ENCODE results near the gene OR10C1. TPM values are rescaled to one million over a fixed set of nuclear protein-coding genes. Genes with fewer than 3 reads are reported as not detected.

Gene OR10C1
- total RNA-seq, 2 donors from 2014 or later: not detected

- Histone ChIP-seq H3K36me3 (no peaks in the 10 kb centered on the region), H3K27me3 (replicated peaks; ENCODE audit: insufficient read depth) (no peaks in the 10 kb centered on the region), H3K4me3 (no peak overlapping the region), H3K4me1 (ENCODE audit: control insufficient read depth in 1 of 2, low read depth in 2 of 2) (no peaks in the 10 kb centered on the region), H3K9me3 (no peaks in the 10 kb centered on the region), H3K27ac (no peak overlapping the region)
- no peak for TF ChIP-seq CTCF (IDR thresholded peaks at IDR 0.05)
- DNase-seq (ENCODE audit: low spot score) (no peak), ATAC-seq (ENCODE audit: insufficient number of reproducible peaks, low FRiP score, low read depth) (no peak)
Measured at GRCh38 chr6:29474996-29475395, 35.9 kb downstream of the OR10C1 start.

- H3K9me3 ChIP-seq: no peaks in the 10 kb centered on the region
- TF ChIP-seq CTCF (IDR thresholded peaks at IDR 0.05): no peak
- no peaks in the 10 kb centered on the region for H3K36me3 ChIP-seq
- ATAC-seq (ENCODE audit: insufficient number of reproducible peaks, low FRiP score, low read depth) (no peak), DNase-seq (ENCODE audit: low spot score) (no peak)
- H3K4me1 ChIP-seq (ENCODE audit: control insufficient read depth in 1 of 2, low read depth in 2 of 2): no peaks in the 10 kb centered on the region
- no peak overlapping the region for H3K27ac ChIP-seq
- no peaks in the 10 kb centered on the region for H3K27me3 ChIP-seq (replicated peaks; ENCODE audit: insufficient read depth)
- H3K4me3 ChIP-seq: no peak overlapping the region
Measured at GRCh38 chr6:29477923-29478450, 38.9 kb downstream of the OR10C1 start.

- Histone ChIP-seq H3K4me1 (ENCODE audit: control insufficient read depth in 1 of 2, low read depth in 2 of 2) (no peaks in the 10 kb centered on the region), H3K4me3 (no peak overlapping the region), H3K27ac (no peak overlapping the region), H3K9me3 (no peaks in the 10 kb centered on the region), H3K27me3 (replicated peaks; ENCODE audit: insufficient read depth) (no peaks in the 10 kb centered on the region), H3K36me3 (no peaks in the 10 kb centered on the region)
- DNase-seq (ENCODE audit: low spot score): no peak
- ATAC-seq (ENCODE audit: insufficient number of reproducible peaks, low FRiP score, low read depth): no peak
- no peak for TF ChIP-seq CTCF (IDR thresholded peaks at IDR 0.05)
Measured at GRCh38 chr6:29478740-29479139, 39.6 kb downstream of the OR10C1 start.

DNA sequence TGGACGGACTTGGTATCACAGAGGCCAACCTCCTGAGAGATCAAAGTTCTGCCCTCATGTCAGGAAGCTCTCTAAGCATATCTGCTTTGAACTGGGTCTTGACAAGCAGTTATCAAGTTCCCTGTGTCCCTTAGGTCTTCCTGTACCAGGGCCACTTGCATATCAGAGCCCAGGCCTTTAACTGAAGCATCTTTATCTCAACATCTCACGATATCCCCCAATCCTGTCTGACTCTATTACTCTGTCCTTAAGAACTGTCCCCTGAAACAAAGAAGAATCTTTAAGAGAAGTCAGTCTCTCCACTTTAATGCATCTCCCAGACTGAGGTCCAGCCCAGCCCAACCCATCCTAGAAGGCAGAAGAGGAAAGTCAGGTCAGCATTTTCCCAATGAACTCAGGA lies 40.5 kb downstream of the OR10C1 start:
- no peak for DNase-seq (ENCODE audit: low spot score)
- no peak for ATAC-seq (ENCODE audit: insufficient number of reproducible peaks, low FRiP score, low read depth)
- Histone ChIP-seq H3K27me3 (replicated peaks; ENCODE audit: insufficient read depth) (no peaks in the 10 kb centered on the region), H3K27ac (no peak overlapping the region), H3K4me1 (ENCODE audit: control insufficient read depth in 1 of 2, low read depth in 2 of 2) (no peaks in the 10 kb centered on the region), H3K9me3 (no peaks in the 10 kb centered on the region), H3K36me3 (no peaks in the 10 kb centered on the region), H3K4me3 (no peak overlapping the region)
- no peak for TF ChIP-seq CTCF (IDR thresholded peaks at IDR 0.05)

DNA sequence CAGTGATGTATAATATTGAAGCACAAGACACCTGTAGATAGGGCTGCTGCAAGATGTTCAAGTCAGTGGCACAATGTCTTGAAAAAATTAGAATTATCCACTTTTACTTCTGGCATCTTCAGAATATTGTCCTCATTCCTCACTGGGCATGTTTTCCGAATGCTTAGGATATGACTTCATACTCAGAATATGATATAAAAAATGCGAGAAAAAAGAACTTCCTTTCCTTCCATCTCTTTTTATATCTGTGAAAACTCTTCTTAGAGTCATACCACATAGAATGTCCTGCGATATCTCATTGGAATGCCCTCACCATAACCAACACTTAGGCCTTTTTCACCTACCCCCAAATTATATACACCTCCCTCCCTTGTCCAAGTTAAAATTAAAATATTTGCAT lies 44.1 kb downstream of the OR10C1 start:
- ATAC-seq (ENCODE audit: insufficient number of reproducible peaks, low FRiP score, low read depth): no peak
- no peak for DNase-seq (ENCODE audit: low spot score)
- no peaks in the 10 kb centered on the region for H3K27me3 ChIP-seq (replicated peaks; ENCODE audit: insufficient read depth)
- H3K4me1 ChIP-seq (ENCODE audit: control insufficient read depth in 1 of 2, low read depth in 2 of 2): no peaks in the 10 kb centered on the region
- TF ChIP-seq CTCF (IDR thresholded peaks at IDR 0.05): no peak
- H3K4me3 ChIP-seq: no peak overlapping the region
- no peaks in the 10 kb centered on the region for H3K36me3 ChIP-seq
- no peaks in the 10 kb centered on the region for H3K9me3 ChIP-seq
- no peak overlapping the region for H3K27ac ChIP-seq

Measured in thoracic aorta (tissue), 2 donors.